ENCODE data around the gene COTL1. TPM values are rescaled to one million over a fixed set of nuclear protein-coding genes. Genes with fewer than 3 reads are reported as not detected.
A peak's percentile ranks its signal among the peaks of the same experiment; 100 is the strongest.

COTL1 gene
- total RNA-seq (100 to 1,000 TPM; 179 to 181 TPM), total RNA-seq (67.5 to 363 (median 153) reads per million in 172 experiments)
- polyA plus RNA-seq (2013, experiment 1 of 2): 497 TPM
- polyA plus RNA-seq (2013, experiment 2 of 2): 385 TPM

GRCh38 chr16:84617791-84618580 is at the start of gene COTL1:
Gene COTL1, minus strand, starts transcription at chr16:84618078. Its CDS starts 164 bp downstream, at chr16:84617914.
- H3K27me3 Mint-ChIP-seq: no peaks in the 10 kb centered on the region
- DNase-seq (peak; percentile 87 to 97 (median 94)), ATAC-seq (ENCODE audit: poor library complexity) (peak; percentile 84)
- Histone ChIP-seq H3K9me3 (ENCODE audit: control insufficient read depth in 1 of 2, insufficient read depth in 1 of 2, low read length in 2 of 2) (no peaks in the 10 kb centered on the region), H3K4me1 (ENCODE audit: insufficient read depth, low read length) (peaks cover 47% of the 10 kb centered on the region), H3K4me3 (ENCODE audit: low read length) (peak within 1 kb of the TSS; percentile 80), H3K27me3 (ENCODE audit: control insufficient read depth in 1 of 2, insufficient read depth in 2 of 2, low read length in 2 of 2) (no peaks in the 10 kb centered on the region), H3K27ac (ENCODE audit: low read depth in 1 of 2, low read length in 2 of 2) (peak within 1 kb of the TSS; percentile 24 to 57), H3K36me3 (ENCODE audit: insufficient read depth, low read length) (peaks cover 25% of the 10 kb centered on the region)
- H3K36me3 Mint-ChIP-seq (ENCODE audit: low read depth): peaks cover 37% of the 10 kb centered on the region
- POLR2A ChIA-PET: interaction anchor here (0.6 to 6.0 kb wide), 15 partner anchors 9 to 129 kb away, joined by 3 to 135 read pairs (median 4); partner anchors contain the start of genes KLHL36 and MEAK7
- H3K4me1 Mint-ChIP-seq (ENCODE audit: low read depth): peaks cover 49% of the 10 kb centered on the region
- peak within 1 kb of the TSS; percentile 82 for H3K27ac Mint-ChIP-seq
- intact Hi-C loops (cut with DNase I, micrococcal nuclease): loop anchor here (1.0 to 5.0 kb wide), 4 partner anchors 17 to 107 kb away; no protein-coding TSS in a partner anchor
- H3K9me3 Mint-ChIP-seq: no peaks in the 10 kb centered on the region
- no peak for TF ChIP-seq CTCF (IDR thresholded peaks at IDR 0.05)
- CTCF ChIA-PET: interaction anchor here (0.8 to 1.1 kb wide), 2 partner anchors 17 to 106 kb away, joined by 3 read pairs; no protein-coding TSS in a partner anchor
- peak within 1 kb of the TSS; percentile 89 for H3K4me3 Mint-ChIP-seq

GRCh38 chr16:84665843-84666242 is 48.0 kb upstream of the COTL1 start:
- Histone ChIP-seq H3K4me1 (ENCODE audit: insufficient read depth, low read length) (peaks cover 6% of the 10 kb centered on the region), H3K4me3 (ENCODE audit: low read length) (no peak overlapping the region), H3K27me3 (ENCODE audit: control insufficient read depth in 1 of 2, insufficient read depth in 2 of 2, low read length in 2 of 2) (no peaks in the 10 kb centered on the region), H3K9me3 (ENCODE audit: control insufficient read depth in 1 of 2, insufficient read depth in 1 of 2, low read length in 2 of 2) (no peaks in the 10 kb centered on the region), H3K36me3 (ENCODE audit: insufficient read depth, low read length) (peaks cover 63% of the 10 kb centered on the region), H3K27ac (ENCODE audit: low read depth in 1 of 2, low read length in 2 of 2) (no peak overlapping the region)
- no peak for ATAC-seq (ENCODE audit: poor library complexity)
- Mint-ChIP-seq H3K4me1 (ENCODE audit: low read depth) (peaks cover 5% of the 10 kb centered on the region), H3K9me3 (no peaks in the 10 kb centered on the region), H3K27me3 (no peaks in the 10 kb centered on the region), H3K27ac (no peak overlapping the region), H3K36me3 (ENCODE audit: low read depth) (peaks cover 72% of the 10 kb centered on the region), H3K4me3 (no peak overlapping the region)
- DNase-seq: no peak
- CTCF ChIA-PET: interaction anchor here (0.7 kb wide), 1 partner anchor 87 kb away, joined by 3 read pairs; no protein-coding TSS in a partner anchor
- intact Hi-C loops (cut with DNase I, micrococcal nuclease): no loop called here
- POLR2A ChIA-PET: no interaction called here
- no peak for TF ChIP-seq CTCF (IDR thresholded peaks at IDR 0.05)

GRCh38 chr16:84665359-84665758 is 47.5 kb upstream of the COTL1 start:
- Mint-ChIP-seq H3K27ac (no peak overlapping the region), H3K9me3 (no peaks in the 10 kb centered on the region), H3K36me3 (ENCODE audit: low read depth) (peaks cover 77% of the 10 kb centered on the region), H3K27me3 (no peaks in the 10 kb centered on the region), H3K4me1 (ENCODE audit: low read depth) (peaks cover 5% of the 10 kb centered on the region), H3K4me3 (no peak overlapping the region)
- intact Hi-C loops (cut with DNase I, micrococcal nuclease): no loop called here
- H3K27ac ChIP-seq (ENCODE audit: low read depth in 1 of 2, low read length in 2 of 2): no peak overlapping the region
- no peak overlapping the region for H3K4me3 ChIP-seq (ENCODE audit: low read length)
- ATAC-seq (ENCODE audit: poor library complexity) (no peak), DNase-seq (no peak)
- H3K9me3 ChIP-seq (ENCODE audit: control insufficient read depth in 1 of 2, insufficient read depth in 1 of 2, low read length in 2 of 2): no peaks in the 10 kb centered on the region
- H3K27me3 ChIP-seq (ENCODE audit: control insufficient read depth in 1 of 2, insufficient read depth in 2 of 2, low read length in 2 of 2): no peaks in the 10 kb centered on the region
- ChIA-PET POLR2A (interaction anchor here (0.7 to 3.4 kb wide), 2 partner anchors 16 to 70 kb away, joined by 3 to 11 read pairs; partner anchors contain the start of gene KLHL36), CTCF (interaction anchor here (0.7 to 1.1 kb wide), 2 partner anchors 61 to 88 kb away, joined by 3 to 4 read pairs; no protein-coding TSS in a partner anchor)
- peaks cover 68% of the 10 kb centered on the region for H3K36me3 ChIP-seq (ENCODE audit: insufficient read depth, low read length)
- H3K4me1 ChIP-seq (ENCODE audit: insufficient read depth, low read length): peaks cover 9% of the 10 kb centered on the region
- no peak for TF ChIP-seq CTCF (IDR thresholded peaks at IDR 0.05)

Data from CD4-positive, alpha-beta T cell (primary cell).